Caco-2 (cell line): ENCODE measurements around the gene ADGRV1. TPM values are rescaled to one million over a fixed set of nuclear protein-coding genes. Genes with fewer than 3 reads are reported as not detected.

Source experiments
- BruUV-seq: library from RNA; stranded (reverse); fragments of 400-500 nt; replicated peaks from 2 replicates; lab custom pipeline; 2021; lab: Mats Ljungman, UMichigan
- CTCF ChIA-PET: fragments of 300-600 bp; sonication (Branson Sonifier 250); formaldehyde crosslinking; loops from one replicate; lab custom pipeline; 2022; ENCODE audit warnings: antibody characterized with exemption; lab: Charles Lee
- POLR2A ChIA-PET: fragments of 300-600 bp; sonication (Branson Sonifier 250); formaldehyde crosslinking; loops from one replicate; lab custom pipeline; 2022; ENCODE audit warnings: antibody characterized with exemption; lab: Charles Lee
- DNase-seq, 2 experiments: peaks; one replicate each; pipeline versions ENCODE4 v3.0.0 to v3.0.0-alpha.2; 2020 to 2022
- H3K27me3 ChIP-seq: replicated peaks from 2 replicates; pipeline ENCODE4 v1.6.0; 2011; ENCODE audit warnings: low read length; ENCODE audit not compliant: control insufficient read depth, insufficient read depth
- H3K36me3 ChIP-seq: 2 replicates; pipeline ENCODE4 v1.5.1; 2011; ENCODE audit warnings: low read length; ENCODE audit not compliant: control insufficient read depth, insufficient read depth
- H3K4me1 ChIP-seq: fragments of 250-450 bp; sonication (Bioruptor Pico); 2 replicates; pipeline ENCODE4 v1.5.1; 2020; ENCODE audit warnings: mild to moderate bottlenecking
- H3K4me3 ChIP-seq: 2 replicates; pipeline ENCODE4 v1.5.1; 2011; ENCODE audit warnings: low read depth, mild to moderate bottlenecking, control low read depth, low read length
- H3K9me3 ChIP-seq: fragments of 250-450 bp; sonication (Bioruptor Pico); 2 replicates; pipeline ENCODE4 v1.5.1; 2020; ENCODE audit warnings: mild to moderate bottlenecking, moderate library complexity
- H3K27ac Mint-ChIP-seq: one replicate; pipeline ENCODE4 v1.8.0; 2022; ENCODE audit warnings: mixed read lengths; ENCODE audit not compliant: unreplicated experiment
- H3K27me3 Mint-ChIP-seq: one replicate; pipeline ENCODE4 v1.8.0; 2022; ENCODE audit warnings: mixed read lengths; ENCODE audit not compliant: insufficient read depth, unreplicated experiment
- H3K36me3 Mint-ChIP-seq: one replicate; pipeline ENCODE4 v1.8.0; 2022; ENCODE audit warnings: mild to moderate bottlenecking, mixed read lengths; ENCODE audit not compliant: insufficient read depth, unreplicated experiment
- H3K4me1 Mint-ChIP-seq: one replicate; pipeline ENCODE4 v1.8.0; 2022; ENCODE audit warnings: low read depth, mixed read lengths; ENCODE audit not compliant: unreplicated experiment
- H3K4me3 Mint-ChIP-seq: one replicate; pipeline ENCODE4 v1.8.0; 2022; ENCODE audit warnings: mild to moderate bottlenecking, moderate library complexity, mixed read lengths; ENCODE audit not compliant: unreplicated experiment
- H3K9me3 Mint-ChIP-seq: one replicate; pipeline ENCODE4 v1.8.0; 2022; ENCODE audit warnings: mixed read lengths; ENCODE audit not compliant: unreplicated experiment
- CTCF ChIP-seq, 2 experiments: fragments of 200-600 bp in 1 of 2; IDR thresholded peaks; 1 replicate in 1 of 2; 2 replicates in 1 of 2; pipeline versions ENCODE4 v1.5.1 to v1.8.0; 2011 to 2022; ENCODE audit warnings: antibody characterized with exemption in 1 of 2, control low read depth in 1 of 2, inconsistent platforms in 1 of 2, low read depth in 1 of 2, low read length in 1 of 2, mild to moderate bottlenecking in 1 of 2, moderate library complexity in 1 of 2; ENCODE audit not compliant: insufficient read depth in 1 of 2, severe bottlenecking in 1 of 2, unreplicated experiment in 1 of 2
- intact Hi-C: fragments of 100-400 bp; cut with micrococcal nuclease; formaldehyde crosslinking; loops from one replicate; pipeline ENCODE4 v1.10.0; 2022; ENCODE audit not compliant: unreplicated experiment
- total RNA-seq: library from RNA; stranded (reverse); gene quantifications from 2 replicates; pipeline ENCODE4 v1.2.3, GENCODE V29; 2022

The ADGRV1 gene
- total RNA-seq, 1 experiment from 2014 or later: 23.2 TPM

- ChIA-PET CTCF (interaction anchor here (0.5 kb wide), 1 partner anchor 41 kb away, joined by 3 read pairs; no protein-coding TSS in a partner anchor), POLR2A (no interaction called here)
Observed at GRCh38 chr5:90909101-90909503, 350.5 kb downstream of the ADGRV1 start.

GRCh38 chr5:90909940-90910339 lies 351.3 kb downstream of the ADGRV1 start:
- Histone ChIP-seq H3K36me3 (no peaks in the 10 kb centered on the region), H3K9me3 (no peaks in the 10 kb centered on the region), H3K27me3 (no peaks in the 10 kb centered on the region), H3K4me1 (peaks cover 13% of the 10 kb centered on the region), H3K4me3 (no peak overlapping the region)
- Mint-ChIP-seq H3K36me3 (no peaks in the 10 kb centered on the region), H3K4me1 (peaks cover 6% of the 10 kb centered on the region), H3K9me3 (no peaks in the 10 kb centered on the region), H3K27me3 (no peaks in the 10 kb centered on the region), H3K4me3 (no peak overlapping the region), H3K27ac (no peak overlapping the region)
- BruUV-seq: no TSS peak
- TF ChIP-seq CTCF (IDR thresholded peaks at IDR 0.05; ENCODE audit: insufficient read depth in 1 of 2, low read depth in 1 of 2, low read length in 1 of 2, severe bottlenecking in 1 of 2, unreplicated experiment in 1 of 2): no peak
- CTCF ChIA-PET: no interaction called here
- DNase-seq: no peak
- POLR2A ChIA-PET: no interaction called here
- intact Hi-C loops: no loop called here

More at GRCh38 chr5:90909101-90909503, 350.5 kb downstream of the ADGRV1 start:
- no peak for TF ChIP-seq CTCF (IDR thresholded peaks at IDR 0.05; ENCODE audit: insufficient read depth in 1 of 2, low read depth in 1 of 2, low read length in 1 of 2, severe bottlenecking in 1 of 2, unreplicated experiment in 1 of 2)
- H3K36me3 ChIP-seq: no peaks in the 10 kb centered on the region
- no peak for DNase-seq
- no peak overlapping the region for H3K4me3 ChIP-seq
- H3K27me3 ChIP-seq: no peaks in the 10 kb centered on the region
- Mint-ChIP-seq H3K4me3 (no peak overlapping the region), H3K4me1 (peaks cover 6% of the 10 kb centered on the region), H3K36me3 (no peaks in the 10 kb centered on the region), H3K9me3 (no peaks in the 10 kb centered on the region), H3K27ac (no peak overlapping the region), H3K27me3 (no peaks in the 10 kb centered on the region)
- no peaks in the 10 kb centered on the region for H3K9me3 ChIP-seq
- H3K4me1 ChIP-seq: peaks cover 13% of the 10 kb centered on the region
- no TSS peak for BruUV-seq
- intact Hi-C loops: no loop called here

- POLR2A ChIA-PET: no interaction called here
Observed at GRCh38 chr5:90911169-90911568, 352.6 kb downstream of the ADGRV1 start.

More at GRCh38 chr5:90911169-90911568, 352.6 kb downstream of the ADGRV1 start:
- Histone ChIP-seq H3K4me1 (peaks cover 13% of the 10 kb centered on the region), H3K4me3 (no peak overlapping the region), H3K36me3 (no peaks in the 10 kb centered on the region), H3K27me3 (no peaks in the 10 kb centered on the region), H3K9me3 (no peaks in the 10 kb centered on the region)
- no TSS peak for BruUV-seq
- intact Hi-C loops: no loop called here
- H3K9me3 Mint-ChIP-seq: no peaks in the 10 kb centered on the region
- no peak for DNase-seq
- no peaks in the 10 kb centered on the region for H3K36me3 Mint-ChIP-seq
- no peak overlapping the region for H3K4me3 Mint-ChIP-seq
- no peak overlapping the region for H3K27ac Mint-ChIP-seq
- peaks cover 11% of the 10 kb centered on the region for H3K4me1 Mint-ChIP-seq
- no peak for TF ChIP-seq CTCF (IDR thresholded peaks at IDR 0.05; ENCODE audit: insufficient read depth in 1 of 2, low read depth in 1 of 2, low read length in 1 of 2, severe bottlenecking in 1 of 2, unreplicated experiment in 1 of 2)
- H3K27me3 Mint-ChIP-seq: no peaks in the 10 kb centered on the region
- CTCF ChIA-PET: no interaction called here
